HFF-Myc (cell line): ENCODE data around the gene CACNA1C.

Source experiments
- DNase-seq: peaks from one replicate; pipeline ENCODE4 v3.0.0-alpha.2; 2011; ENCODE audit warnings: low read depth; ENCODE audit errors: extremely low read depth
- H3K4me3 ChIP-seq: replicated peaks from 2 replicates; pipeline ENCODE4 v1.5.1; 2011; ENCODE audit warnings: low read depth, mild to moderate bottlenecking, control low read depth, low read length
- CTCF ChIP-seq: IDR thresholded peaks from 2 replicates; pipeline ENCODE4 v1.5.1; 2012; ENCODE audit warnings: mild to moderate bottlenecking, low read depth, low read length, control low read depth; ENCODE audit errors: missing control alignments

Gene CACNA1C

GRCh38 chr12:2698566-2698965 lies 645.8 kb downstream of the CACNA1C start:
- no peak for TF ChIP-seq CTCF
- no peak for DNase-seq
- H3K4me3 ChIP-seq: no peak overlapping the region

GRCh38 chr12:2710701-2711100 lies 657.9 kb downstream of the CACNA1C start:
- no peak overlapping the region for H3K4me3 ChIP-seq
- no peak for TF ChIP-seq CTCF
- no peak for DNase-seq

GRCh38 chr12:2719392-2719791 lies 666.6 kb downstream of the CACNA1C start:
- DNase-seq: no peak
- H3K4me3 ChIP-seq: no peak overlapping the region
- TF ChIP-seq CTCF: no peak

GRCh38 chr12:2722806-2723205 lies 670.0 kb downstream of the CACNA1C start:
- TF ChIP-seq CTCF: no peak
- no peak overlapping the region for H3K4me3 ChIP-seq
- DNase-seq: no peak

- H3K4me3 ChIP-seq: no peak overlapping the region
- DNase-seq: no peak
- TF ChIP-seq CTCF: no peak
Measured at GRCh38 chr12:2732290-2732689, 679.5 kb downstream of the CACNA1C start.

GRCh38 chr12:2733493-2734355 lies 680.9 kb downstream of the CACNA1C start:
- TF ChIP-seq CTCF: no peak
- no peak overlapping the region for H3K4me3 ChIP-seq
- DNase-seq: no peak
